SHP77 treated with DMSO at 0.1 percent for 48 hours (cell line): ENCODE data around the gene PDE4B.

Experiments used
- DNase-seq: peaks from one replicate; lab custom pipeline; 2025; lab: John Stamatoyannopoulos, UW

Gene PDE4B

DNA sequence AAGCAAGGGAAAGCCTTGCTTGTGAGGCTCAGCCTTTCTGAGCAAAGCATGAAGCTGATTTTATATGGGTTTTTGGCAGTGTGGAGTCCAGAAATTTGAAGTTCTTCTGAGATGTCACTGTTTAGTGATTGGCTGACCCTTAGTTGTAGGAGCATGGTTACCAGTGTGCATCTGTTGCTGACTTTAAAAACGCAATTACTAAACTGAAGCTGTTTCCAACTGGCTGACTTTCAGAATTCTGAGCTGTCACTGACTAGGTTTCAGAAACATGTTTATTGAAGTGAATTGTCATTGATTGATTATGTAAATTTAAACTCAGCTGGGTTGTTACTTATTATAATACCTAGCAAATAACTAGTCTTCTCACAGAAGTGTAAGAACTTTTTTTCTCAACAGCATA lies 89.4 kb downstream of the PDE4B start:
- DNase-seq = no peak

DNA sequence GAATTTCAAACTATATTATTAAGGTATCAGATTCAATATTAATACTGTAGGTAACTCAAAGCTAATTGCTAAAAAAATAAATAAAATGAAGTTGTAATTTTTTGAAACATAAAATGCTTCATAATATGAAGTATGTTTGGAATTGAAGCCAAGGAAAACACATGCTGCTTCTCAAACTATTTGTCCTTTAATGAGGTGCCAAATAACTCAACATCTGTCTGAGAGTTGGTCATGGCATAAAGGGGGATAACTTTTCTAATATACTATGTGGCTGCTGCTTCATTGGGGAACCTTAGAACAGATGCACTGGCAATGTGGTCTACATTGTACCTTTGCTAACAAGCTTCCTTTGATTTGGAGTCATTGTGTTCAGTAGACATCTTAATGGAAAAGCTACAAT lies 96.7 kb downstream of the PDE4B start:
- DNase-seq = no peak

DNA sequence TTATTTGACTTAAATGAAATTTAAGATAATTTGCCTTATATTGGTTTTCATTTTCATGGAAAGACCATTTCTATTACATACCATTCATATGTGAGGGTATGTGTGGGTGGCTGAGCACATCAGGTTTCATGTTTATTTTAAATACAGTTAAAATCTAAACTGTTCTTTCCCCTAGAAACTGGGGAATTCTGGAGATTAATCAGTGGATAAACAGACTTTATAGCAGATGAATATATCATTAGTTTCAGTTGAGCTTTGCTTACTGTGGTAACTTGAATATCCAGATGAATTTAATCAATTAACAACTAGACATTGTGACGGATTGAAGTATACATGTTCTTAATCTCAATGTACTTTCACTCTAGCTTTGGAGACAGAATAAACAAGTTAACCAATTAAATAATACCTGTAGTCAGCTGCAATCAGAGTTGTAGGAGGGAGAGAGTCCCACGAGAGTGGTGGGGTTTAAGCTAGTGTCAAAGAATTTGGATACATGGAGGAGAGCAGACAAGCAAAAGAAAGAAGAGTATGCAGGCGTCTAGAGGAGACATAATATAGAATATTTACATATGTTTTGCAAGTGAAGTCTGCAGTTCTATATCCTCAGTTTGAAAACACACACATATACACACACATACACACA lies 97.6 kb downstream of the PDE4B start:
- DNase-seq = no peak

DNA sequence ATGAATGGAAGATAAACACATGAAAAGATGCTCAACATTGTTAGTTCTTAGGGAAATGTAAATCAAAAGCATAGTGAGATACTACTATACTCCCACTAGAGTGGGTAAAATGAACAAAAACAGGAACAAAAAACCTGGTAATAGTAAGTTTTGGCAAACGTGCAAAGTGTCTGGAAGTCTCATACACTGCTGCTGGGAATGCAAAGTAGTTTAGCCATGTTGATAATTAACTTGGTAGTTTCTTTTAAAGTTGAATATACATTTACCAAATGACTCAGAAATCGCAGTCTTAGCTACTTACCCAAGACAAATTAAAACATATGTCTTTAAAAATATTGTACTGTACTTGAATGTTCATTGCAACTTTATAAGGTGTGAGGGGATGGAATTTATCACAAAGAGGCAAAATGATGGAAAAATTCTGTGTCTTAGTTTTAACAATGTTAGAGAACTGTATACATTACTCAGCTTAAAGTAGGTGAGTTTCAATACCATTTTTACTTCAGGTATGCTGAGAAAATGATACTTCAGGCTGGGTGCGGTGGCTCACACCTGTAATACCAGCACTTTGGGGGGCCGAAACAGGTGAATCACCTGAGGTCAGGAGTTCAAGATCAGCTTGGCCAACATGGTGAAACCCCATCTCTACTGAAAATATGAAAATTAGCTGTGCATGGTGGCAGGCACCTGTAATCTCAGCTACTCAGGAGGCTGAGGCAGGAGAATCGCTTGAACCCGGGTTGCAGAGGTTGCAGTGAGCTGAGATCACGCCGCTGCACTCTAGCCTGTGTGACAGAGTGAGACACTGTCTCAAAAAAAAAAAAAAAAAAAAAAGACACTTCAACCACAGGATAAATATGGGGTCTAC lies 102.3 kb downstream of the PDE4B start:
- DNase-seq = no peak

DNA sequence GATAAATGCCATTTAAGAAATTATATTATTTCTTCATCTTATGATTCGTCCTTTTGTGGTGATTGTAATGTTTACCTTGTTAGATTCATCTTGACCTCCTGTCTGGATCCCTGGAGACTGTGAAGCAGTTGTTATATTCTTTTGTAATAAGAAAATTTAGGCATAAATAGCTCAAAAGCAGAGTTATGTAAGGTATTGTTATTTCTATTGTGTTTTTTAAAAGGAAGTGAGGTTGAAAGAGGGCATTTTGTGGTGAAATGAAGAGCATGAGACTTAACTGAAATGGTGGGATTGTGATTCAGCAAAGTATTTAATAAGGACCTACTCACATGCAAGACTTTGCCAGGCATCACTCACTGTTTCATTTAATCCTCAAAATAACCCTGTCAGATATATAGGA lies 104.0 kb downstream of the PDE4B start:
- no peak for DNase-seq

DNA sequence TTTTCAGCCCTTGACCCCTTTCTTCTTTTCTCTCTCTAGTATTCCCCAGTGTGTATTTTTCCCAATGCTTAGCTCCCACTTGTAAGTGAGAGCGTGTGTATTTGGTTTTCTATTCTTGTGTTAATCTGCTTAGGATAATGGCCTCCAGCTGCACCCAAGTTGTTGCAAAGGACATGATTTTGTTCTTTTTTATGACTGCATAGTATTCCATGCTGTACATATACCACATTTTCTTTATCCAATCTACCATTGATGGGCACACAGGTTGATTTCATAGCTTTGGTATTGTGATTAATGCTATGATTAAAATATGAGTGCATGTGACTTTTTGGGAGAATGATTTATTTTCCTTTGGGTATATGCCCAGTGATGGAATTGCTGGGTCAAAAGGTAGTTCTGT lies 104.8 kb downstream of the PDE4B start:
- DNase-seq = no peak

DNA sequence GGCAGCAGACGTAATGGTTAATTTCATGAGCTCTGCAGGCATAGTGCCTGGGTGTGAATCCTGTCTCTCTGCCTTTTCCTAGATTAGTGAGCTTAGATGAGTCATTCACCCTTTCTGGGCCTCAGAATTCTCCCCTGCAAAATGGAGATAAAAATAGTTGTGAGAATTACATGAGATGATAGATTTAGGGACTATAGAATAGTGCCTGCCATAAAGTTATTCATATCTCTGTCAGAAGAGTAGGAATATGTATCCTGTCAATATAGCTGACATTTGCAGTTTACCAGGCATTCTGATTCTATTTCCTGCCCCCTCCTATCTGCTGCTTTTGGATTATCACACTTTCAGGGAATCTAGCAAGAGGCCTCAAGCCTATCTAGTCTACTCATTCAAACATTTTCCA lies 112.0 kb downstream of the PDE4B start:
- DNase-seq = no peak

DNA sequence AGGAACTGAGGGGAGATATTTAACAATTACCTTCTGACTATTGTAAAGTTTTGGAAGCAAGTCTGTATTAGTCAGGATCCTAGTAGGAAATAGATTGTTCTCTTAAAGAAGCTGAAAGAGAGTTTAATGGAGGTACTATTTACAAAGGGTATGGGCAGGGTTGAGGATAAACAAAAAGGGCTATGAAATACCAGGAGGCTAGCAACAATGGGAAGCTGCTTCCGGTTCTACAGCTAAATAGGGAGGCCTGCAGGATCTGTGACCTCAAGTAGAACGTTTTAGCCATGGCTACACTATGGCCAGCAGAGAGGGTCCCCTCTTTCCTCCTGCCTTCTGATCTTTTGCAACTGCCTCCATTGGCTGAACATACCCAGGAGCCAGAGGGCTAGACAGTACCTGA lies 117.7 kb downstream of the PDE4B start:
- no peak for DNase-seq

DNA sequence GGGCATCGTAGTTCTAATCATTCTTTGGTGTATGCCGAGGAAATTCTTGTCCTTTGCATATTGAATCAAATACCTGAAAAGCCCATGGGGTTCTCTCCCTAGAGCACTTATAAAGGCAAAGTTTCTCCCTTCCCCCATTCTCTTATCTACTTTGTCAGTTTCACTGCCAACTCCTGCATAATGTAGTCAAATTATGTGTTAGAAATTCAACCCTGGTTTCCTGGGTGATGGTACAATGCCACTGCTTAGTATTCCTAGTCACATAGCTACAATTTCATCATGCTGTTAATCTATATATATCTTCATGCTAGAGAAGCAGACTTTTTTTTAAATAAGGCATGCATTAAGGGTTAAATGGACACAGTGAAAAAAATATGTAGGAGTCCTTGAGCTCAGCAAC lies 119.0 kb downstream of the PDE4B start:
- no peak for DNase-seq

DNA sequence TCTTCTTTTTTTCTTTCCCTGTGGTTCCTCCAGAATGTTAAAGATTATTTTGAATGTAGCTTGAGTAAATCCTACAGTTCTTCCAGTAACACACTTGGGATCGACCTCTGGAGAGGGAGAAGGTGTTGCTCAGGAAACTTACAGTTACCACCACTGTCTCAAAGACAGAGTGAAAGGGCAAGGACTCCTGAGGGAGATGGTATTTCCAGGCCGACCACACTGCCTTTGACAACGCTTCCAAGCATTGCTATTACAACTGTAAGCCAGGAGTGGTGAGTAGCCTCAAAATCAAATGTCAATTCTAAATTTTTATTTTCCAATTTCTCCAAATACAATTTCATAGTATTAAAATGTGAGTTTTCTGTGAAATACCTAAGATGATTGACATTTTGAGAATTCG lies 125.9 kb downstream of the PDE4B start:
- no peak for DNase-seq

DNA sequence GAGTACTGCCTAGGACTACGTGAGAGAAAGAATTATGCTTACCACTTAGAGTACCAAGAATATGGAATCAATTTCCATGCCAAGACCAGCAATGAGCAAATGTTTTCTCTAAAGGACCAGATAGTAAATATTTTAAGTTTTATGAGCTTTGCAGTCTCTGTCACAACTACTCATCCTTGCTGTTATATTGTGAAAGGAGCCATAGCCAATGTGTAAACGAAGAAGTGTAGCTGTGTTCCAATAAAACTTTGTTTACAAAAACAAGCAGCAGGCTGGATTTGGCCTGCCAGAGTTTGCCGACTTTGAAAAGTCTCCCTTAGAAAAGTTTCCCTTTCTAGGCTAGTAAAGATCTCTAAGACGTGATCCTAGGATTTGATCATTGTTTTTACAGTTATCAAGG lies 128.8 kb downstream of the PDE4B start:
- no peak for DNase-seq

DNA sequence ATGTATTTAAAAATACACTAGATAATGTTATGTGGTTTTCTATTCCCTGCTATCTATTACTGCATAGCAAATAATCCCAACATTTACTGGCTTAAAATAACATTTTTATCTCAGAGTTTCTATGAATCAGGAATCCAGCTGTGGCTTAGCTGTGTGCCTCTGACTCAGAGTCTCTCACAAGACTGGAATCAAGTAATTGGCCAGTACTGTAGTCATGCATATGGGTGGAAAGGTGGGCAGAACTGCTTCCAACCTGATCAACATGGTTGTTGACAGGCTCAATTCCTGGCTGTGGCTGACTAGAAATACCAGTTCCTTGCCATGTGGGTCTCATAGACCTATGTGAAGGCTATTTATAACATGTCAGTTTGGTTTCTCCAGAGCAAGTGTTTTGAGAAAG lies 131.8 kb downstream of the PDE4B start:
- no peak for DNase-seq

DNA sequence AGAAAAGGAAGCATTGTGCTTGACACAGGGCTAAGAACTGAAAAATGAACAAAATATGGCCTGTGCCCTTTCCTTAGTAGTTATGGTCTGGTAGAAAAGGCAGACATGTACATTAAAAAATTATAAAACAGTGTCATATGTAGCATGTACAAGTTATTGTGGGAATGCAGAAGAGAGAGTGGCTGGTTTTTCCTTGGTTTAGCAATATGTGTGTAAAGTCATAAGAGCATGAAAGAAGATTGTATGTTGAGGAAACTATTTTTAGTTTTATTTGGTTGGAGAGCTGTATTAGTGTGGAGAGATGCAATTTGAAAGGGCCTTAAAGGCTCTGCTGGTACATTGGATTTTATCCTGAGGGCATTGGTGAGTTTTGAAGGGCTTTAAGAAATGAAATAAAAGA lies 145.8 kb downstream of the PDE4B start:
- no peak for DNase-seq

DNA sequence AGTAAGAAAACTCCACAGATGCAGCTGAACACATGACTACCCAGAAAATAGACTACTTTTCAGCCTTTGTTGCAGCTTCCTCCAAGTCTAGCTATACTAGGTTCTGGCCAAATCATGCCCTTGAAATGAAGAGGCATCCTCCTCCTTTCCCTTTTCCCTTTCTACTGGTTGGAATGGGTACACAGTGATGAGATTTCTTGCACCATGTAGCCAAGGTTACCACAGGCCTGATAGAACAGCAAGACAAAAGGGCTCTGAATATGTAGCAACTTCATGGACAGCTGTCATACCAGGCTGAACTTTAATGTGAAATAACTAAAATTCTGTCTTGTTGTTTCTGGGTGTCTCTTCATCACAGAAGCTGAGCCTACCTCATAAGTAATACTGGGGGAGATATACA lies 146.5 kb downstream of the PDE4B start:
- no peak for DNase-seq

DNA sequence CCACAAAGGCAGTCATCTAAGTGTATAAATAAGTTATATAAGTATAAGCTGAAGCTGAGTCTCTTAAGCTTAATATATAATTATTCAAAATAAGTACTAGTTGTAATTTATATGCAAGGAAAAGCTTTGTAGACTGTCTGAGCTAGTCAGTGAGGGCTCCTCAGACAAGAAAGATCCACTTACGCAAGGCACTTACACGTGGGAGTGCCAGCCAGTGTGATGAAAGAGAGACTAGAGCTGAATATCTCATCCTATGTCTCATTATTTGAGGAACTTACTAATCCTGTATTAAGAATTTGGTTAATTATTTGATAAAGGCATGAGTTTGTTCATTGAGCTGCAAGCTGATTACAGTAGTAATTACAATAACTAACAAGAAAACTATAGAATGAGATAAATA lies 146.9 kb downstream of the PDE4B start:
- DNase-seq = no peak

DNA sequence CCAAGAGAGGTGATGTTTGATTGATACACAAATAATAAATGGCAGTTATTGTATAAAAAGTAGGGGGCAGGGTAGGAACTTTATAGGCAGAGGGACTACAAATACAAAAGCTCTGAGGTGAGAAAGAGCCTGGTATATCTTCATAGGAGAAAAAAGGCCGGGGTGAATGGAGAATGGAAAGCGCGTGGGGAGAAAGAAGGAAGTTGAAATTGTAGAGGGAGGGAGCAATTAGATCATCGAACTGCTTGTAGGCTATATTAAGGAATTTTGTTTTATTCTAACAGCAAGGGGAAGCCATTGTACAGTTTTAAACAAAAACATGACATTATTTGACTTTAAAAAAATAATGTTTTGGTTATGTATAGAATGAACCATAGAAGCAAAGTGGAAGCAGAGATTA lies 147.4 kb downstream of the PDE4B start:
- DNase-seq = no peak

DNA sequence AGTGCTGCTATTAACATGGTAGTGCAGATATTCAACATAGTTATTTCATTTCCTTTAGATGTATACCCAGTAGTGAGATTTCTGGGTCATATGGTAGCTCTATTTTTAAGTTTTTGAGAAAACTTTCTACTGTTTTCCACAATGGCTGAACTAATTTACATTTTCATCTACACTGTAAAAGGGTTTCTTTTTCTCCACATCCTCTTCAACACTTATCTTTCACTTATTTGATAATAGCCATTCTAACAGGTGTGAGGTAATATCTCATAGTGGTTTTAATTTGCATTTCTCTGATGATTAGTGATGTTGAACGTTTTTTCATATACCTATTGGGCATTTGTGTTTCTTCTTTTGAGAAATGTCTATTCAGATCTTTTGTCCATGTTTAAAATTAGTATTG lies 149.8 kb downstream of the PDE4B start:
- DNase-seq = no peak

DNA sequence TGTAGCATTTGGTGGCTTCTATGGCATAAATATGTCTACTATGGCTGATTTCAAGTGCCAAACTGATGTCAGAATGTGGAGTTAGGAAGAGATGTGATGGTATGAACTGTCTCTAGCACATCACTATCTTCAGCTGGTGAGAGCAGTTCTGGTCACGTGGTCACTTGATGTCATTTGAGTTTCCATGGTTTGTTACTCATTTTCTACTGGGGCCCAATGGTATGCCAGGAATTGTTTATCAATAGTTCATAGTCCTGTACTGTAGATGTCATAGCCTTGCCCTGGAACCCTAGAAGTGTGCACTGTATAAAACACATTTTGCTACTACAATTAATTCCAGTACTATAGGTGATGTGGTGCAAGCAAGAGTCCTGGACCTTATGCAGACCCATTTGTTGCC lies 153.7 kb downstream of the PDE4B start:
- no peak for DNase-seq

DNA sequence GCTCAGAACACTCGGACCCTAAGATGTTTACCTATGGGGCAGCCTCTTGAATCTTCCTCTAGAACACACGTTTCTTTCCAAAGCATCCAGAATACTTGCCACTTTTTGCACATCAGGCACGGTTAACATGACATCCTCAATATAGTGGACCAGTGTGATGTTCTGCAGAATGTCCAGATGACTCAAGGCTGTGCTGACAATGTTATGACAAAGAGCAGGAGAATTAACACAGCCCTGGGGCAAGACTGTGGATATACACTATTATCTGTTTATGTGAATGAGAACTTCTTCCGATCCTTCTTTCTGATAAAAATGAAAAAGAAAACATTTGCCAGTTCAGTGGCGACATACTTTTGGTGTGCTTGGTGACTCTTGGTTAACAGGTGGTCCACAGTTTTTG lies 154.3 kb downstream of the PDE4B start:
- no peak for DNase-seq

DNA sequence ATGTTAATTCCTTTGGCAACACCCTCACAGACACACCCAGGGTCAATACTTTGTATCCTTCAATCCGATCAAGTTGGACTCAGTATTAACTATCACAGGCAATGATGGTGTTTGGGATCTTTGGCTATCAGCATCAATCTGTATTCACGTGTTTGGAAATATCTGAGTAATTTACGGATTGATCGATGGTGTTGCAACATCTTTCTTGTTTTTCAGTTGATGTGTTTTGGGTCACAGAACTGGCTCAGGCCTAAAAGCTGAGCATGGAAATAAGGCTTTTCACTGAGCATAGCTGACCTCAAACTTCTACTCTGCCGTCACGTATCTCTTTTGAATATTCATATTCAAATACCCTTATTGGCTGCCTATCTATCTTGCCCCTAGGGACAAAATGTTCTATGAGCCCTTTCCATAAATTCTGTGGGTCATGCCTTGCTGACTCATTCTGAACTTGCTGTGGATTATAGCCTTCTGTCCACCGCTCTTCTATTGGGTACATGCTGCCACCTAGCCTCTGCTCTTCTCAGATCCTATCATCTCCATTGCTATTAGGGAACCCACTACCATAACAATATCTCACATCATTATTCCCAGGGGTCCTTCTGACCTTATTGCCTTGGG lies 156.0 kb downstream of the PDE4B start:
- DNase-seq = peak; percentile 40

DNA sequence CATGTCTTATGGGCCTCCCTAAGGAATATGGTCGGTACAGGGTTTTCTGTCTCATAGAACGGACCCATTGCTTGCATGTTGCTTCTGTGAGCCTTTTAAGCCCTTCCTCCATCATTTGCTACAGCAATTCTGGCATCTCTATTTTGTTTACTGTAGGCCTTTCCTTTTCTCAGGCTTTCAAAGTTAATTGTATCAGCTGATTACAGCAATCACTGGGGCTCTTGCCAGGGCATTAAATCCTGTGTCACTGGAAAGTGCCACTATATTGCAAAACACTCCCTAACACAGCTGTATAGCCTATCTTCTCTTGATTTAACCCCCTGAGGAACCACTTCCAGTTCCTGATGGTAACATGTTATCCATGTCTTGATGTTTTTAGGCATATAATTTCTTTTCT lies 156.5 kb downstream of the PDE4B start:
- DNase-seq = no peak

DNA sequence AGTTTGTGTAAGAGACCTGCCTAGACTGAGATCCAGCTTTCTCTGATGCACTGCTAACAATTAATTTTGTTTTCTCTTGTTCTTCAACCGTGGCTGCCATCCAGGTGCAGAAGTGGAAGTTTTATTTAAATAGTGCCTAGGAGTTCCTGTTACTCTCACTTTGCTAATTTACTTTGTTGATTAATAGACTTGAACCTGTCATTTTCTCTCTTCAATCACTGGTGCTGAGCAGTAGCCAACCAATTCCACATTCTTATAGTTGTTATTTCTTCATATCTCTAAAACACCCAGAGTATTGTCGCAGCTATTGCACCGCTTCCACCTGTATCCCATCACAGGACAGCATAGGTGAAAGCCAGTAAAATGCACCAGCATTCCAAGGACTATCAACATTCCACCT lies 157.2 kb downstream of the PDE4B start:
- DNase-seq = no peak

DNA sequence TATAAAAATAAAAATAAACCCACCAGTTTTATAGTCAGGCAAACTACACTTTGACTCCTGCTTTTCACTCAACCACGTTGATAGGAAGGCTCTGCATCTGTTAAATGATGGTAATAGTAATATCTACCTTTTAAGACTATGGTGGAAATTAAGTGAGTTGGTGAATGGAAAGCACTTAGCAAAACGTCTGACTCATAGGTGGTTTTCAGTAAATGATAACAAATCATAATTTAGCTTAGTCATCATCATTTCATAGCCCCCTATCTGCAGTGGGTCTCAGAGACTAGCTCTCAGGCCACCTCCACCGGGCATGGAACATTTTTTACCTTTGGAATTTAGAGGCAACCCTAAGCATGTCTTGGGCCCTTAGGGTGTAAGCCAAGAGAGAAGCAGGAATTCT lies 160.0 kb downstream of the PDE4B start:
- no peak for DNase-seq
